Endometrial microvascular endothelial cells (primary cell): ENCODE measurements around the gene ECM1. TPM values are rescaled to one million over a fixed set of nuclear protein-coding genes. Genes with fewer than 3 reads are reported as not detected.

Experiments used
- in situ Hi-C: cut with HindIII; loops from 2 replicates; pipeline ENCODE4 v1.10.0; 2017; ENCODE audit warnings: low sequenced_read_pairs, low pct_unique_long_range_greater_than_20kb; ENCODE audit errors: inconsistent ontology term
- total RNA-seq: library from RNA; depleted of rRNA; stranded (reverse); fragments of >200 nt; gene quantifications from one replicate; pipeline ENCODE4 v1.2.3, GENCODE V29; 2015; ENCODE audit errors: inconsistent ontology term

Gene ECM1
- total RNA-seq, 1 donor from 2014 or later = 5.8 TPM

- in situ Hi-C loops = no loop called here
These were observed 29.2 kb downstream of the ECM1 start for GRCh38 chr1:150536836-150537731.

- in situ Hi-C loops = no loop called here
These were observed 30.1 kb downstream of the ECM1 start for GRCh38 chr1:150537732-150538684.

- in situ Hi-C loops = no loop called here
These were observed 35.7 kb downstream of the ECM1 start for GRCh38 chr1:150543500-150544143.

GRCh38 chr1:150544204-150544603 lies 36.3 kb downstream of the ECM1 start:
- in situ Hi-C loops = no loop called here

GRCh38 chr1:150545486-150546032 lies 37.6 kb downstream of the ECM1 start:
- in situ Hi-C loops = no loop called here

GRCh38 chr1:150546294-150546937 lies 38.5 kb downstream of the ECM1 start:
- in situ Hi-C loops = no loop called here

- in situ Hi-C loops = no loop called here
These were observed 40.4 kb downstream of the ECM1 start for GRCh38 chr1:150548324-150548631.

- in situ Hi-C loops = no loop called here
These were observed 41.0 kb downstream of the ECM1 start, which contains the start of gene ADAMTSL4 for GRCh38 chr1:150548632-150549495. Gene ADAMTSL4 (plus strand): TSS chr1:150549408. CDS start chr1:150552289, 2,881 bp downstream.

GRCh38 chr1:150549496-150550221 lies 41.8 kb downstream of the ECM1 start:
- in situ Hi-C loops = no loop called here

- in situ Hi-C loops = no loop called here
These were observed 42.5 kb downstream of the ECM1 start for GRCh38 chr1:150550222-150551050.

- in situ Hi-C loops = no loop called here
These were observed 43.3 kb downstream of the ECM1 start for GRCh38 chr1:150551051-150551783.

GRCh38 chr1:150551784-150552127 lies 43.8 kb downstream of the ECM1 start:
- in situ Hi-C loops = no loop called here

- in situ Hi-C loops = no loop called here
These were observed 44.4 kb downstream of the ECM1 start for GRCh38 chr1:150552128-150552910.

- in situ Hi-C loops = no loop called here
These were observed 45.0 kb downstream of the ECM1 start for GRCh38 chr1:150552911-150553289.
